Esophagus muscularis mucosa (tissue), 4 donors: ENCODE measurements around the gene UPF1.

ENCODE experiments used
- EP300 ChIP-seq: sonication (generic); formaldehyde crosslinking; IDR thresholded peaks from one replicate; pipeline ENCODE4 v1.6.1; 2017; ENCODE audit warnings: antibody characterized with exemption
- POLR2A ChIP-seq: fragments of 450-650 bp; IDR thresholded peaks from one replicate; pipeline ENCODE4 v1.6.1; 2017; ENCODE audit warnings: antibody characterized with exemption, moderate library complexity, mild to moderate bottlenecking, low read depth
- POLR2AphosphoS5 ChIP-seq, 2 donors: sonication (generic); formaldehyde crosslinking; IDR thresholded peaks; one replicate each; pipeline ENCODE4 v1.6.1; 2017; ENCODE audit warnings: antibody characterized with exemption in 2 of 2
- TF ChIP-seq, protein P1 (sequence below), 3 experiments: fragments of 200-600 bp in 2 of 3; fragments of 450-650 bp in 1 of 3; sonication (generic) in 2 of 3; IDR thresholded peaks; one replicate each; pipeline ENCODE4 v1.5.1; 2017 to 2019; ENCODE audit warnings: antibody characterized with exemption in 3 of 3, mild to moderate bottlenecking in 2 of 3, moderate library complexity in 1 of 3

DNA sequence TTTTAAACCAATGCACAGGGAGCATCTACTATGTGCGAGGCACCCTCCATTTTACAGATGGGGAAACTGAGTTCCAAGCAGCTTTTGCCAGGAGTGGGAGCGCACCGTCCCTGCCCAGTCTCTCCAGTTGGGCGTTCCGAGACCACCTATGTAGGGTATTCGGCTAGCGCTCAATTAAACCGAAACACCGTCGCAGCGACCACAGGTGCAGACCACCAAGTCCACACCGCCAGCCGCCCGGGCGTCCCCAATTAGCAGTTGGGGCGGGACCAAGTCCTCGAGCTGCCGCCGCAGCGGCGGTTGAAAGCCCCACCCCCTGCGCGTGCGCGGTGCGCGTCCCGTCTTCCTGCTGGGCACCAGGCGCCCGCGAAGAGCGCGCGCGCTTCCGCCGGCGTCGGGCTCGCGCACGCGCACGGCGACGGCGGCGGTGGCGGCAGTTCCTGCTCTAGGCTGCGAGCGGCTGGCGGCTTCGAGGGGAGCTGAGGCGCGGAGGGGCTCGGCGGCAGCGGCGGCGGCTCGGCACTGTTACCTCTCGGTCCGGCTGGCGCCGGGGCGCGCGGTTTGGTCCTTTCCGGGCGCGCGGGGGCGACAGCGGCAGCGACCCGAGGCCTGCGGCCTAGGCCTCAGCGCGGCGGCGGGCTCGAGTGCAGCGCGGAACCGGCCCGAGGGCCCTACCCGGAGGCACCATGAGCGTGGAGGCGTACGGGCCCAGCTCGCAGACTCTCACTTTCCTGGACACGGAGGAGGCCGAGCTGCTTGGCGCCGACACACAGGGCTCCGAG, at the start of gene UPF1:
- TF ChIP-seq, protein P1, sequence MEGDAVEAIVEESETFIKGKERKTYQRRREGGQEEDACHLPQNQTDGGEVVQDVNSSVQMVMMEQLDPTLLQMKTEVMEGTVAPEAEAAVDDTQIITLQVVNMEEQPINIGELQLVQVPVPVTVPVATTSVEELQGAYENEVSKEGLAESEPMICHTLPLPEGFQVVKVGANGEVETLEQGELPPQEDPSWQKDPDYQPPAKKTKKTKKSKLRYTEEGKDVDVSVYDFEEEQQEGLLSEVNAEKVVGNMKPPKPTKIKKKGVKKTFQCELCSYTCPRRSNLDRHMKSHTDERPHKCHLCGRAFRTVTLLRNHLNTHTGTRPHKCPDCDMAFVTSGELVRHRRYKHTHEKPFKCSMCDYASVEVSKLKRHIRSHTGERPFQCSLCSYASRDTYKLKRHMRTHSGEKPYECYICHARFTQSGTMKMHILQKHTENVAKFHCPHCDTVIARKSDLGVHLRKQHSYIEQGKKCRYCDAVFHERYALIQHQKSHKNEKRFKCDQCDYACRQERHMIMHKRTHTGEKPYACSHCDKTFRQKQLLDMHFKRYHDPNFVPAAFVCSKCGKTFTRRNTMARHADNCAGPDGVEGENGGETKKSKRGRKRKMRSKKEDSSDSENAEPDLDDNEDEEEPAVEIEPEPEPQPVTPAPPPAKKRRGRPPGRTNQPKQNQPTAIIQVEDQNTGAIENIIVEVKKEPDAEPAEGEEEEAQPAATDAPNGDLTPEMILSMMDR (IDR thresholded peaks at IDR 0.05), result peak in 2 of 3 experiments; percentile 25 to 32
- TF ChIP-seq POLR2A, result peak; percentile 23
- TF ChIP-seq POLR2AphosphoS5 (IDR thresholded peaks at IDR 0.05), result peak; percentile 69 to 80
- TF ChIP-seq EP300, result no peak
